Cardiac fibroblast (primary cell): Measurements from ENCODE around the gene PPARG.

Experiments used
- DNase-seq, 2 donors: peaks; one replicate each; pipeline versions ENCODE4 v3.0.0 to v3.0.0-alpha.2; 2010; ENCODE audit warnings: low read depth in 2 of 2
- H3K4me3 ChIP-seq, 2 donors: replicated peaks in 1 of 2; 1 replicate in 1 of 2; 2 replicates in 1 of 2; pipeline ENCODE4 v1.5.1; 2011; ENCODE audit warnings: low read depth in 2 of 2, low read length in 2 of 2, mild to moderate bottlenecking in 2 of 2, moderate library complexity in 1 of 2
- TF ChIP-seq, protein P1 (sequence below): IDR thresholded peaks from one replicate; pipeline ENCODE4 v1.5.1; 2011; ENCODE audit warnings: low read depth, mild to moderate bottlenecking, low read length, inconsistent platforms

PPARG gene

GRCh38 chr3:12405432-12406272, 116.8 kb downstream of the PPARG start:
- TF ChIP-seq, protein P1, sequence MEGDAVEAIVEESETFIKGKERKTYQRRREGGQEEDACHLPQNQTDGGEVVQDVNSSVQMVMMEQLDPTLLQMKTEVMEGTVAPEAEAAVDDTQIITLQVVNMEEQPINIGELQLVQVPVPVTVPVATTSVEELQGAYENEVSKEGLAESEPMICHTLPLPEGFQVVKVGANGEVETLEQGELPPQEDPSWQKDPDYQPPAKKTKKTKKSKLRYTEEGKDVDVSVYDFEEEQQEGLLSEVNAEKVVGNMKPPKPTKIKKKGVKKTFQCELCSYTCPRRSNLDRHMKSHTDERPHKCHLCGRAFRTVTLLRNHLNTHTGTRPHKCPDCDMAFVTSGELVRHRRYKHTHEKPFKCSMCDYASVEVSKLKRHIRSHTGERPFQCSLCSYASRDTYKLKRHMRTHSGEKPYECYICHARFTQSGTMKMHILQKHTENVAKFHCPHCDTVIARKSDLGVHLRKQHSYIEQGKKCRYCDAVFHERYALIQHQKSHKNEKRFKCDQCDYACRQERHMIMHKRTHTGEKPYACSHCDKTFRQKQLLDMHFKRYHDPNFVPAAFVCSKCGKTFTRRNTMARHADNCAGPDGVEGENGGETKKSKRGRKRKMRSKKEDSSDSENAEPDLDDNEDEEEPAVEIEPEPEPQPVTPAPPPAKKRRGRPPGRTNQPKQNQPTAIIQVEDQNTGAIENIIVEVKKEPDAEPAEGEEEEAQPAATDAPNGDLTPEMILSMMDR, result no peak
- DNase-seq, result peak; percentile 97
- no peak overlapping the region for H3K4me3 ChIP-seq

- H3K4me3 ChIP-seq, result no peak overlapping the region
- TF ChIP-seq, protein P1, result no peak
- DNase-seq, result no peak
Observed at GRCh38 chr3:12408984-12409683, 120.3 kb downstream of the PPARG start.

DNA sequence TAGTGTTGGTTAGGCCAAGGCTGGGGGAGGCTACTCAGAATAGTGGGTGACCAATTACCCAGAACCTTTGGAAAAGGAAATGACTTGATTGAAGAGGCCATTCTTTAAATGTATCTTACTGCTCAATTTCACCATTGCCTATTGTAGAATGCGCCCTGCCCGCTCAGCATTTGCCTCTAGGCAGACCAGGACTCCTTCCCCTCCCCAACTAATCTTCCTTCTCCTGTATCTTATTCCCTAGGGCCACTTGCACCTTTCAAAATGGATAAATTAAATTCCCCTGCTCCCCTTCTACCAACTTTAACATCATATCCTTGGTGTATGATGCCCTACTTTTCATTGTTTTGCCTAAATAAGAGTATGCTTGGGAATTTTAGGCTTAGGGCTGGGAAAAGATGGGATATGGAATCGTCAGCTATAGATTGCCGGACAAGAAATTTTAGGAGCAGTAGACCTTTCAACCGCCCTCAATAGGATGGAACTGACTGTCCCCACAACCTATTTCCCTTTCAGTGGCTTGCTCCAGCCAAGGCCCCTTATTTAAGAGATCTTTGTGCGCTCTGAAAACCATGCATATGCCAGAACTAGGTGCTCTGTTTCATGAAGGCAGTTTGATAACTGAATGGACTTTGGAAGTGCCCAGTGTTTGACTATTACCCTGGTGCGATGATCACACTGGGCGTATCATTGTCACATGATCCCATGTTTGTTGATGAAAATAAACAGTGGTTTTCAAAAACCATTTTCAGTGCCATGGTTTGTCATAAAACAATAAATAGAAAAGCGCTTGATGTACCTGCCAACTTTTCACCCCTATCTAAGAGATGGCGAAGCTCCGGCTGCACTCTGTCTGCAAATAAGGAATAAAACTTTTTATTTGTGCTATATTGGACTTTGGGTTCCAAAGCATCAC, 121.1 kb downstream of the PPARG start:
- DNase-seq, result no peak
- H3K4me3 ChIP-seq, result no peak overlapping the region
- TF ChIP-seq, protein P1, result no peak

DNA sequence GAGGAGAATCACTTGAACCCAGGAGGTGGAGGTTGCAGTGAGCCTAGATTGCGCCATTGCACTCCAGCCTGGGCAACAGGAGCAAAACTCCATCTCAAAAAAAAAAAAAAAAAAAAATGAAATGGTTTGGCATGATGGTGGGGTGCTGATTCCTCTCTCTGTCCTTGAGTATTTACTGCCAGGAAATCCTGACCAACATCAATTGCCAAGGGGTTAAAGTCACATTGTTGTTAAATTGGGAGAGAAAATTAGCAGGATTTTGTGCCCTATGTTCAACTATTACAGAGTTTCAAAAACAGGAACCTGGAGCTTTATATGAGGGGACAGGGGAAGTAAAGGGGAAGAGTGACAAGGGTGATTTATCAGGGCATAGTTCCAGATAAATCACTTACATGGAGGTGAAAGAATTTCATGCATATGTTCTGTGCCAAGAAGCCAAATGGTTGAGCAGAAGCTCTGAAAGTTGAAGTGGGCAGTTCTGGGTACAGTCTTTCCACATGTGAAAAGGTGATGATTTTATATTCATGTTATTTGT, 124.9 kb downstream of the PPARG start:
- H3K4me3 ChIP-seq, result no peak overlapping the region
- TF ChIP-seq, protein P1, result no peak

DNA sequence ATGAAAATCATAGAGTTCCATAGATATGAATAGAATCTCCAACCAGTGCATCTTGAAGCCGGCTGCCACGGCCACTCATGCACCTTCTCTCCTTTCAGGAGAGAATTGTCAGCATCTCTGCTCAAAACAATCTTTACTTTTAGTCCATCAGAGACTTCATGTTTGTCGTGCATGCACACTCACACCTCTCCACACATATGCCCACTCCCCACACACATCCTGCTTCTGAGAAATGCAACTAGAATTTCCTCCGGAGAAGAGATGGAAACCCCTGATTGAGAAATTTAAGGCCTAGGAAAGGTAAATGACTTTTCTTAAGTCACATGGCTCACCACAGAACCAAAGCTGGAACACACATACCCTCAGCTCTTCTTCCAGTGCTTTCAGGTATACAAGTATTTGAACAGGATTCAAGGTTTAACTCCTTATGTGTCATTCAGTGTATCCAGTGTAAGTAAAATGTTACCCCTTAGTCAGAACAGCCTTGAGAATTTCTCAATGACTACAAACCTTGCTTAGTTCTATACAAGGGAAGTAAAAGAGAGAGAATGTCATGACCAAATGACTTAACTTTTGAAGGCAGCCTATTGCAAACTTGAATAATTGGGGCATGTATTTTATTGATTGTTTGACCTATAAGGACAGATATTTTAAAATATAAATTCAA, 126.3 kb downstream of the PPARG start:
- TF ChIP-seq, protein P1, result no peak
- no peak overlapping the region for H3K4me3 ChIP-seq
- DNase-seq, result no peak

More for the DNA sequence above, 124.9 kb downstream of the PPARG start:
- no peak for DNase-seq

GRCh38 chr3:12416731-12417130, 127.9 kb downstream of the PPARG start:
- DNase-seq, result no peak
- TF ChIP-seq, protein P1, result no peak
- no peak overlapping the region for H3K4me3 ChIP-seq
